ENCODE measurements around the gene GAS2. TPM values are rescaled to one million over a fixed set of nuclear protein-coding genes. Genes with fewer than 3 reads are reported as not detected.

GAS2 gene
- polyA plus RNA-seq, 2 of the 4 experiments (the other 2 are of a cell fraction), result 0.84 to 1.0 TPM

DNA sequence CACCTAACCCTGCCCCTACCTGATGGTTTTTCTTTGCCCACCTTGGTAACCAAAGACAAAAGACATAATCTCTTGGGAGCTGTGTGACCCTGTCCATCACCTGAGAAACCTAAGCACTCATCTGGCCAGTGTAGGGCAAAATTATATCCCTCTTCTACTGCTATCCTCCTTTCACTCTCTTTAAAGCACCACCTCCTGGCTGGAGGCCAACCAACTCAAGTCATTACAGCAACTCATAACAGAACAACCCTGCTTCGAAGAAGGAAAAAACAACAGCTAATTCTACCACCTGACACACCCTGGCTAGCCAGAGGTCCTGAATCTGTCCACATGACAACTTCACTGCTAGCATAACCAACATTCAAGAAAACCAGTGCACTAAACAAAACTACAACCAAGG is 45.5 kb downstream of the GAS2 start (continued):
- TF ChIP-seq EHMT2 (IDR thresholded peaks at IDR 0.05; ENCODE audit: low read depth) (no peak), TP53 (CRISPR knock-in tag; IDR thresholded peaks at IDR 0.05) (no peak), EP300 (IDR thresholded peaks at IDR 0.05) (no peak)
- TF ChIP-seq, protein P1, sequence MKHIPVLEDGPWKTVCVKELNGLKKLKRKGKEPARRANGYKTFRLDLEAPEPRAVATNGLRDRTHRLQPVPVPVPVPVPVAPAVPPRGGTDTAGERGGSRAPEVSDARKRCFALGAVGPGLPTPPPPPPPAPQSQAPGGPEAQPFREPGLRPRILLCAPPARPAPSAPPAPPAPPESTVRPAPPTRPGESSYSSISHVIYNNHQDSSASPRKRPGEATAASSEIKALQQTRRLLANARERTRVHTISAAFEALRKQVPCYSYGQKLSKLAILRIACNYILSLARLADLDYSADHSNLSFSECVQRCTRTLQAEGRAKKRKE (CRISPR knock-in tag; IDR thresholded peaks at IDR 0.05; ENCODE audit: low read depth), result no peak
- TF ChIP-seq, protein P2, sequence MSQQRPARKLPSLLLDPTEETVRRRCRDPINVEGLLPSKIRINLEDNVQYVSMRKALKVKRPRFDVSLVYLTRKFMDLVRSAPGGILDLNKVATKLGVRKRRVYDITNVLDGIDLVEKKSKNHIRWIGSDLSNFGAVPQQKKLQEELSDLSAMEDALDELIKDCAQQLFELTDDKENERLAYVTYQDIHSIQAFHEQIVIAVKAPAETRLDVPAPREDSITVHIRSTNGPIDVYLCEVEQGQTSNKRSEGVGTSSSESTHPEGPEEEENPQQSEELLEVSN (IDR thresholded peaks at IDR 0.05; ENCODE audit: borderline replicate concordance, low read depth), result no peak

DNA sequence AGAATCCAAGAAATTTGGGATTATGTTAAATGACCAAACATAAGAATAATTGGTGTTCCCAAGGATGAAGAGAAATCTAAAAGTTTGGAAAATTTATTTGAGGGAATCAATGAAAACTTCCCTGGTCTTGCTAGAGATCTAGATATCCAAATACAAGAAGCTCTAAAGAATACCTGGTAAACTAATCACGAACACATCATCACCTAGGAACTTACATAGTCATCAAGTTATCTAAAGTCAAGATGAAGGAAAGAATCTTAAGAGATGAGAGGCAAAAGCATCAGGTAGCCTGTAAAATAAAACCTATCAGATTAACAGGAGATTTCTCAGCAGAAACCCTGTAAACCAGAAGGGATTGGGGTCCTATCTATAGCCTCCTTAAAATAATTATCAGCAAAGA is 46.9 kb downstream of the GAS2 start:
- Histone ChIP-seq H3K4me1 (no peaks in the 10 kb centered on the region), H3K27ac (no peak overlapping the region), H3K9me3 (no peaks in the 10 kb centered on the region), H3K4me3 (no peak overlapping the region), H3K4me2 (no peak overlapping the region)
- TF ChIP-seq ZNF302 (CRISPR knock-in tag; IDR thresholded peaks at IDR 0.05) (no peak), RNF2 (IDR thresholded peaks at IDR 0.05; ENCODE audit: borderline replicate concordance, low read depth) (no peak), ESRRA (IDR thresholded peaks at IDR 0.05; ENCODE audit: borderline replicate concordance, low read length) (no peak), ELK1 (IDR thresholded peaks at IDR 0.05; ENCODE audit: low read depth, low read length) (no peak), FOXS1 (CRISPR knock-in tag; IDR thresholded peaks at IDR 0.05) (no peak), USF2 (IDR thresholded peaks at IDR 0.05) (no peak), NPAS2 (CRISPR knock-in tag; IDR thresholded peaks at IDR 0.05; ENCODE audit: borderline replicate concordance) (no peak), KDM5A (IDR thresholded peaks at IDR 0.05) (no peak), MYC (IDR thresholded peaks at IDR 0.05; ENCODE audit: borderline replicate concordance, low read length) (no peak), NR3C1 (IDR thresholded peaks at IDR 0.05) (no peak), FOSB (CRISPR knock-in tag; IDR thresholded peaks at IDR 0.05) (no peak), EP300 (IDR thresholded peaks at IDR 0.05) (no peak), ZSCAN20 (CRISPR knock-in tag; IDR thresholded peaks at IDR 0.05) (no peak), EHMT2 (IDR thresholded peaks at IDR 0.05; ENCODE audit: low read depth) (no peak), SMC3 (IDR thresholded peaks at IDR 0.05) (no peak), CEBPB (IDR thresholded peaks at IDR 0.05) (no peak), JUNB (IDR thresholded peaks at IDR 0.05) (no peak)
- TF ChIP-seq, protein P3, sequence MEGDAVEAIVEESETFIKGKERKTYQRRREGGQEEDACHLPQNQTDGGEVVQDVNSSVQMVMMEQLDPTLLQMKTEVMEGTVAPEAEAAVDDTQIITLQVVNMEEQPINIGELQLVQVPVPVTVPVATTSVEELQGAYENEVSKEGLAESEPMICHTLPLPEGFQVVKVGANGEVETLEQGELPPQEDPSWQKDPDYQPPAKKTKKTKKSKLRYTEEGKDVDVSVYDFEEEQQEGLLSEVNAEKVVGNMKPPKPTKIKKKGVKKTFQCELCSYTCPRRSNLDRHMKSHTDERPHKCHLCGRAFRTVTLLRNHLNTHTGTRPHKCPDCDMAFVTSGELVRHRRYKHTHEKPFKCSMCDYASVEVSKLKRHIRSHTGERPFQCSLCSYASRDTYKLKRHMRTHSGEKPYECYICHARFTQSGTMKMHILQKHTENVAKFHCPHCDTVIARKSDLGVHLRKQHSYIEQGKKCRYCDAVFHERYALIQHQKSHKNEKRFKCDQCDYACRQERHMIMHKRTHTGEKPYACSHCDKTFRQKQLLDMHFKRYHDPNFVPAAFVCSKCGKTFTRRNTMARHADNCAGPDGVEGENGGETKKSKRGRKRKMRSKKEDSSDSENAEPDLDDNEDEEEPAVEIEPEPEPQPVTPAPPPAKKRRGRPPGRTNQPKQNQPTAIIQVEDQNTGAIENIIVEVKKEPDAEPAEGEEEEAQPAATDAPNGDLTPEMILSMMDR (IDR thresholded peaks at IDR 0.05), result no peak
- TF ChIP-seq, protein P4, sequence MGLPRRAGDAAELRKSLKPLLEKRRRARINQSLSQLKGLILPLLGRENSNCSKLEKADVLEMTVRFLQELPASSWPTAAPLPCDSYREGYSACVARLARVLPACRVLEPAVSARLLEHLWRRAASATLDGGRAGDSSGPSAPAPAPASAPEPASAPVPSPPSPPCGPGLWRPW (IDR thresholded peaks at IDR 0.05), result no peak
- TF ChIP-seq, protein P5, sequence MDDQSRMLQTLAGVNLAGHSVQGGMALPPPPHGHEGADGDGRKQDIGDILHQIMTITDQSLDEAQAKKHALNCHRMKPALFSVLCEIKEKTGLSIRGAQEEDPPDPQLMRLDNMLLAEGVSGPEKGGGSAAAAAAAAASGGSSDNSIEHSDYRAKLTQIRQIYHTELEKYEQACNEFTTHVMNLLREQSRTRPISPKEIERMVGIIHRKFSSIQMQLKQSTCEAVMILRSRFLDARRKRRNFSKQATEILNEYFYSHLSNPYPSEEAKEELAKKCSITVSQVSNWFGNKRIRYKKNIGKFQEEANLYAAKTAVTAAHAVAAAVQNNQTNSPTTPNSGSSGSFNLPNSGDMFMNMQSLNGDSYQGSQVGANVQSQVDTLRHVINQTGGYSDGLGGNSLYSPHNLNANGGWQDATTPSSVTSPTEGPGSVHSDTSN (IDR thresholded peaks at IDR 0.05), result no peak
- WGBS (ENCODE audit: missing lambda C conversion rate), result 5% methylated on average over 1 of the region's 1 CpG
- CTCF ChIA-PET, result interaction anchor here (1.0 kb wide), 1 partner anchor 10 kb away, joined by 3 read pairs; no protein-coding TSS in a partner anchor
- FAIRE-seq (no peak), DNase-seq (ENCODE audit: low read depth in 1 of 2, low spot score in 1 of 2) (no peak), ATAC-seq (no peak)
- POLR2A ChIA-PET, result no interaction called here

Data from A549 (cell line).